Activated CD8-positive, alpha-beta memory T cell treated with anti-CD3 and anti-CD28 coated beads for 4 hours (primary cell): ENCODE measurements around the gene MAT2A.
"Not testable (repeated sequence)": the region's sequence is repeated elsewhere in the genome, so short reads cannot be mapped to it uniquely, and the experiment has no call there.

Experiments
- DNase-seq, 2 donors: peaks; one replicate each; pipeline ENCODE4 v3.0.0-alpha.2; 2020; ENCODE audit warnings: low read depth in 2 of 2

MAT2A gene

DNA sequence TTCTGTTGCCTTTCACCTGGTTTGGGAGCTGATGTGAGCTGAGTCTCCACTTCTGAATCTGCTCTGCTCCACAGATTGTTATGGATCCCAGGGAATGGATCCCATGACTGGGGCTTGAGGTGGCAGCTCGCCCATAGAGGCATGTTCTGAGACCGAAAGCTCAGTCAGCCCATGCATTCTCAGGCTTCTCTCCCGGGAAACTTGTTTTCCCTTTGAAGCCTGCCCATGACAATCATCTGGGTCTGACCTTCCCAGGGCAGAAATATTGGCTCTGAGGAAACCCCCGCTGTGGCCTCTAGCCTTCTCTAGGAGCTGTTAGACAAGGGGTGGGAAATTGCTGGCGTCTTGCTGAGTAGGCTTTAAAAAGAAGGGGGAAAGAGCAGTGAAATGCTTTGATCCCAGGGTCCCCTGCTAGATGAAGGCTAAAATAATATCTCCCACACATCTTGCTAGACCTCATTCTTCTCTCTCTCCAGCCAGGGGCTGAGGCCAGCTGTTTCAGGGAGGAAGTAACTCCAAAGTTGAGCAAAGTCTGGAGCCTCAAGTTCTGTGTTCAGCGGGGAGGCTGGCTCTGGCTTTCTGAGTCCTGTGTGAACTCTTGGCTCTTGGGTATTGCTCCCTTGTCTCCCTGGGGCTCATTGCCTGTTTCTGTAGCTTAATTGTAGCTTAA is 40.4 kb downstream of the MAT2A start:
- no peak for DNase-seq

DNA sequence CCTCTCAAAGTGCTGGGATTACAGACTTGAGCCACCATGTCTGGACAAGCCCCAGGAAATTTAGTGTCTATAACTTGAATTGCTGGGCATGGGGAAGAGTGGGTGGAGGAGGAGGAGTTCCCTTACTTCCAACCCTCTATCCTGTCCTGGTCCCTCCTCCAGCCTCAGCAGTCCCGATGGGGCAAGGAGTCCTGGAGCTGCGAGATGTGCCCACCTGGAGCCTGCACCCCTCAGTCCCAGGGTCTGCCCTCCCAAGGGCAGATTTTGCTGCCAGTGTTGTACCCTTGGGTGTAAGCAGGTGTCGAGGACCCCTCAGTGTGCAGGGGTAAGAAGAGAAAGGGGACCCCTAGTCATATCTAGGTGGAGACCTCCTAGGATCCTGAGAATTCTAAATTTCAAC is 41.2 kb downstream of the MAT2A start:
- no peak for DNase-seq

DNA sequence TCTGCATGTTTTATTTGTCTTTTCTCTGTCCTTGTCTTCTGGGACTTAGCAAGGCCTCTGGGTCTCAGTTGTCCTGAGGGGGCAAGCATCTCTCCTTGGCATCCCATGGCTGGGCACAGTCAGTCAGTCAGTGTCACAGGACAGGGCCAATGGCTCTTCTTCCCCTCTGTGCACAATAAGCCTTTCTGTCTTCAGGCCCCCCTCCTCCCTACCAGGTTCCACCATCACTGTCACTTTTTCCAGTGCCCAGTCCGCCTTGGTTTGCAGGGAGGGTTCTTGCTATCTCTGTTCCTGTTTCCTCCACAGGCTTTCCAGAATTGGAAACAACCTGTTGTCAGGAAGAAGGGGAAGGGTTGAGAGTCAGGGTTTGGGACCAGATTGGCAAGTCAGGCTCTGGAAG is 43.5 kb downstream of the MAT2A start:
- DNase-seq, result no peak

DNA sequence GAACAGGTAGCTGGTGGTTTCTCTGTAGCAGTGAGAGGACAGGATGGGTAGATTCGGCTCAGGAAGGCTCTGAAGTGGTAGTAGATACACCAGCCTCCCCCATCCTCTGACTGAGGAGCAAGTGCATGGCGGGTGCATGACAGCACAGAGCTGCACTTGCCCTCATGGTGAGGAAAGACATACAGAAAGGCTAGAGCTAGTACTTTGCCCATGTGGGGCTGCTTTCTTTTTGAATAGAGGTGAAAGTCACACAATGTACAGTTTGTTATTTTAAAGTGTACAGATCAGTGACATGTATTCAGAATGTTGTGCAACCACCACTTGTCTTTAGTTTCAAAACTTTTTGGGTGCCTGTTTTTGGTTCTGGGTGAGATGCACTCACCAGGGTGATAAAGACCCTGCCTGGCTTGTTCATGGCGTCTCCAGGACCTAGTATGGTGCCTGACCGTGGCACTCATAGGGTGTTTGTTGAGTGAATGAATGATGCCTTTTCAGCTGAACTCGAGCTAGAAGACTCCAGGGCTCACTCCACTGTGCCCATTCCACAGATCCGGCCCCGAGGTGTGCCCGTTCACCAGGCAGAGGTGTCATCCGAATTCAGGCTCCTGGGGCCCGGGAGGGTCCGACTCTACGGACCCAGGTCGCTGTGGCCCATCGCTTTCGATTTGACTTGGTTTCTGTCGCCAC is 44.8 kb downstream of the MAT2A start:
- no peak for DNase-seq

DNA sequence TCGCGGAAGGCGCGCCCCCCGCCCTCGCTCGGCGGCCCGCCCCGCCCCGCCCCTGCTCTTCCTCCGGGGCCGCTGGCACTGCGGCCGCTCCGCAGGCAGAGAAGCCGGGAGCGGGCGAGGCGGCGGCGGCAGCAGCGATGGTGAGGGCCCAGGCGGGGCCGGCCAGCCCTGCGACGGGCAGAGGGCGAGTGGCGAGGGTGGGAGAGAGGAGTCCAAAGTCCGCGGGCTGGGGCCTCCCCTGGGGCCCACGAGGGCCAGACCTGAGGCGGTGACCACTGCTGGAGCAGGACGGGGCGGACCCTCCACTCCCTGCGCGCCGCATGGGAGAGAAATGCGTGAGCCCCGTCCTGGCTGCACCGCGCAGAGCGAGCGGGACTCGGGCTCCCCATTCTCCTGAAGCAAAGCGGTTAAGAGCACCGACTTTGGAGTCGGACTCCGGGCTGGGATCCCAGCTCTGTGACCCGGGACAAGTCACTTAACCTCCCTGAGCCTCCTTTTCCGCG is 45.4 kb downstream of the MAT2A start, which contains the start of gene VAMP5:
TSS of gene VAMP5 (plus strand) at position 78 of the 503 bp plus-strand sequence. CDS start at position 138, 60 bp downstream.
- no peak for DNase-seq

DNA sequence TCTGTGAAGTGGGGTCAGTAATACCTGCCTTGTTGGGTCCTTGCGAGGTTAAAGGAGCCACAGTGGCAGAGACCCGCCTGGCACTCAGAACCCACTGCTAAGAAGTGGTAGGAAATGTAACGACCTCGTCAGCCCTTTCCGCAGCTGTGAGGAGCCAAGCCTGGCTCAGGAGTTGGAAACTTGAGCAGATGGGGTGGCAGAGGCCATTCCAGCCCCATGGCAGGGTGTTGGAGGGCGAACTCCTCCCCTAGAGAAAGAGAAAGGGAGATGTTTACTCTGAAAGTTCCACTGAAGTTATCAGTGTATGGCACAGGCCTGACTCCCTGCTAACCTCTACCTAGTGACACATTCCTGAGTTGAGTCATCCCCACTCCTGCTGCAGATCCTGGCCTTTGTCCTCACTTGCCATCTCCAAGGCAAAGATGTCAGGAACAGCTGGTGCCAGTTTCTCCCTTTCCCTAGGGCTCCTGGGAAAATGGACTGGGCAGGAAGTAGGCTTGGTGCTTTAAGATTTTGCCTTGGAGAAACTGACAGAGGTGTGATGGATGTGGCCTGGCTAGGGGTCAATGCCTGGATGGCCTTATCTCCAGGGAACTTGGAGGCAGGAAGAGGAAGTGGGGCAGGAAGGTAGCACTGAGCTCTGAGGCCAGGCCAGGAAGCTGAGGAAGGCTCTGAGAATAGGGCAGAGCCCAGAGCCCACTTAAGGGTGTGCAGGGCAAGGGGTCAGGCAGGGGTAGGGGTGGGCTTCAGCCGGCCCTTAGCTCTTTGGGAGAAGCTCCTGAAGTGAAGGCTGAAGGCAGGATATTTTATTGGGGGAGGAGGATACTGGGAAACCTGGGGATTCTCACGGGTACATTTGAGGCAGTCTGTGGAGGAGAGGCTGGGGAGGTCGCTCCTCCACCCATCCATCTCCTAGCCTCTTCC is 46.2 kb downstream of the MAT2A start:
- DNase-seq, result no peak

DNA sequence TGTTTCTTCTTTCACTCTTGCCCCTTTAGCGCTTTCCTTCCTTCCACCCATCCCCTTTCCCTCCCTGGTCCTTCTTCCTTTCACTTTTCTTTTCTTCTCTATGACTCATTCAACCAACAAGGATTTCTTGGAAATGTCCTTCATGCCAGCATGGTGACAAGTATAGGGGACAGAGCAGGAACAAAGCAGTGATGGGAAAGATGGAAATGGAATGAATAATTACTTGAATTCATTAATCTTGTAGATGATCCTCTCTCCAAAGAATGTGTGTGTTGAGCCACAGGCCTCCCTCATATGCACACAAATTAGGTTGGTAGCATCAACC is 46.8 kb downstream of the MAT2A start:
- DNase-seq, result no peak

DNA sequence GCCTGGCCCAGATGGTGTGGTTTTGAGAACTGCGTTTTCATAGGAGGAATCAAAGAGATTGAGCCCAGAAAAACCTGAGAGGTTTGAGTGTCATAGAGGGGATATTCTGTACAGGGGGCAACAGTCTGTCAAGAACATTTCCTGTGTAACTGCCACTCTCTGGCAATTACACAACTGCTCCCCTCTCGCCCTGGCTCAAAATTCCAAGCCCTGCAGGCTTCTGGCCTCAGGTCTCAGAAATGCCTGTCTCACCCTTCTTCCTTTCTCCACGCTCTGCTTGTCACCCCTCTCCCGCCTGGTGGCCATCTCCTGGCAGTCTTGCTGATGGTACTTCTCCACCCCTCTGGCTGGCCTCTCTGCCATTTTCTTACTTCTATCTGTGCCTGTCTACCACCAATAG is 49.3 kb downstream of the MAT2A start:
- no peak for DNase-seq

DNA sequence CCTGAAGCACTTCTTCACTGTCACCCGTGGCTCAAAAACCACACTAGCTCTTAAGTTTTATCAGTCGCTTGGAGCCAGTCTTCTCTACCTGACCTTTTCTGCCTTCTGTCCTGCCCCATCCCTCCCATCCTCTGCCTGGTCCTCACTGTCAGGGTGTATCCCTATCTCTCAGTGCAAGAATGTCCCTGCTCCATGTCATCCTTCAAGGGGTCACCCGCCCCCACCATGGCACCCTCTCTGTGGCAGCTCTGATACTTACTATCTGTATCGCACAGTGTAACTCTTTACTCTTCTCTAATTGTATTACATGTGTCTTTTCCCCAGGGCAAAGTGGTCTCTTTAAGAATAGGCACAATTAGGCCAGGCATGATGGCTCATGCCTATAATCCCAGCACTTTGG is 49.7 kb downstream of the MAT2A start:
- DNase-seq, result no peak

DNA sequence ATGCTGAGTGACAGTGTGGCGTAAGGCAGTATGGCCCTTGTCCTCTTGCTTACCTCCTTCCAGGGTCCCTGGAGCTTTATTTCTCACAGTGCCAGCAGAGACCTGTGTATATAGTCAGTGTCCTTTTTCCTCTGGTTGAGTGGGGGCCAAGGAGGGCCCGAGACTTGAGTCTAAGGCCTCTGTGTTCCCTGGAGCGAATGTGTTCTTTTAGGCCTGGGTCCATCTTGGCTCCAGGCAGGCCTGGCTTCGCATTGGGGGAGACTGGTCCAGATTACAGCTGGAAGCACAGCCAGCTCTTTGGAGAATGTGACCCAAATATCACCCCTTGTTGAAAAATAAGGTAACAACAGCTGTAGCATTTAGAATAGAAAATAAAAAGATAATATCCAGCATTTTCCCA is 50.2 kb downstream of the MAT2A start:
- no peak for DNase-seq

DNA sequence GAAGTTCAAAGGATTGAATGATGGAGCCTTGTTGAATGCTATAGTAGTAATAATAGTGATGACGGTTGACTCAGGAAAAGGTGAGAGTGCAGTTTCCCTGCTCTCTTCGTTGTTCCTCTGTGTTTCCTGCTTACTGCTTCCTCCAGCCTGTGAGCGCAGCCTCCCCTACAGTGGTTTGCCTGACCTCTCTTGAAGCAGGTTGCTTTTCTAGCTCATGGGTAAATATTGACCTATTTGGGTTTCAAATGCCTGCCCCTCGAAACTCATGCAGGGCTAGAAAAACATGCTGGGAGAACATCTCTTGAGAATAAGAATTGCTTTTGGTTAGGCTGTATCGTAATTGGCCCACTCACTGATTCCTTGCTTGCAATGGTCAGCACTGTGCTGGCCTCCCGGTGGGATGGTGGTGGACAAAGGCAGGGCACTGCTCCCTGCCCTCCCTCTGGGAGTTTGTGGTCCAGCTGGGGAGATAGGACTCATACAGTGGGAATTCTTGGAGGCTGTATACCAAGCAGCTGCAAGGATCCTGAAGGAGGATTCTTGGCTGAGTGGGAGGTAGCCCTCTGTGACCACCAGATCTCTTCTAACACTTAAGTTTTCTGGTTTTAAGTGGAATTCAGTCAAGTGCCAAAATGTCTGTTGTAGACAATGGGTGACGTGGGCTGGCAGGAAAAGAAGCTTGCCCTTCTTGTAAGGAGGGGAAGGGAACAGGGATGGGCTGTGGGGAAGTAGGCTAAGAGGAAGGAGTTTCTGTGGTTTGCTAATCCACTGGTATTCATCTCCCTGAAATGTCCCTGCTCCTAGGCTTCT is 51.2 kb downstream of the MAT2A start:
- no peak for DNase-seq

DNA sequence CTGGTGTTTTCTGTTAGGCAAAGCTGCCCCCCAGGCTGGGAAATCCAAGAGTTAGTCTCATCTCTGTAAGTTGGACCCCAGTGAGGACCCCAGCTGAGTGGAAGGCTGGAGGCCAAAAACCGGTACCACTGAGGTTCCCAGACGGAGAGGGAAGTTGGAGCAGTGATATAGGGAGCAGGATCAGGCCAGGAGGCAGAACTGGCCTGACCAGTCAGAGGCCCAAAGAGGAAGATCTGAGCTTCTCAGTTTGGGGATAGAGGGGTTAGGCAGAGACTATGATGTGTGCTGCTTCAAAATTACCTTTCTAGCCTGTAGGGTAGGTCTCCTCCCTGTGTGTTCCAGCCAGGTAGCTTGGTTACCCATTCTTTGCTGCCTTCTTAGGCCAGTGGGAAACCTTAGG is 52.0 kb downstream of the MAT2A start:
- no peak for DNase-seq

DNA sequence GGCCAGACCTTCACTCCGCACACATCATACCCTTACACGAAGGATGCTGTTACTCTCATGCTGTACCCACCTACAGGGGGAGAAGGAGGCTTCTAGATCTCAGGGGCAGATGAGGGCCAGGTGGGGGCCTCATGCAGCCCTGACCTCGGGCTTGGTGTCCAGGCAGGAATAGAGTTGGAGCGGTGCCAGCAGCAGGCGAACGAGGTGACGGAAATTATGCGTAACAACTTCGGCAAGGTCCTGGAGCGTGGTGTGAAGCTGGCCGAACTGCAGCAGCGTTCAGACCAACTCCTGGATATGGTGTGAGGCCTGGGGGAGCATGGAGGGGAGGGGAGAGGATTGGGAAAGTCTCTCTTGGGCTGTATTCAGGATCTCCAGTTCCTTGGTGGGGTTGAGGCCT is 52.6 kb downstream of the MAT2A start:
- DNase-seq, result no peak

DNA sequence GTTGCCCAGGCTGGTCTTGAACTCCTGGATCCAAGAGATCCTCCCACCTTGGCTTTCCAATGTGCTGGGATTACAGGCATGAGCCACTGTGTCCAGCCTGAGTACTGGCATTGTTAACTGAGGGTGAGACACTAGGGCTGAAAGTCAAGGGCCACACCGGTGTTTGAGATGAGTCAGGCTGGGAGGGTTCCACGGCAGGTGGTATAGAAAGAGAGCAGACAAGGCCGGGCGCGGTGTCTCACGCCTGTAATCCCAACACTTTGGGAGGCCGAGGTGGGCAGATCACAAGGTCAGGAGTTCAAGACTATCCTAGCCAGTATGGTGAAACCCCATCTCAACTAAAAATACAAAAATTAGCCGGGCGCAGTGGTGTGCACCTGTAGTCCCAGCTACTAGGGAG is 53.3 kb downstream of the MAT2A start:
- not testable (repeated sequence) for DNase-seq

DNA sequence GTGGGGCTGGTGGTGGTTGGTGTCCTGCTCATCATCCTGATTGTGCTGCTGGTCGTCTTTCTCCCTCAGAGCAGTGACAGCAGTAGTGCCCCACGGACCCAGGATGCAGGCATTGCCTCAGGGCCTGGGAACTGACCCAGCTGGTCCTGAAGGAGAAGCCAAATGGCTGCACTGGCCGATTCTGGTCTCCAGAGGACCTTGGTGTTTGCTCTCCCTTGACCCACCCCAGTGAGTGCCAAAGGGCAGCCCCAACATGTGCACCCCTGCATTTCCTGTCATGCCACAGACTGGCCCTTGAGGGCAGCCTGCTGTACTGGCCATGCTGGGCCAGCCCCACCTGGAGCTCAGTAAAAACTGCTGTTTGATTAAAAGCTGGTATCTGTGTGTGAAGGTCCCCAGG is 54.1 kb downstream of the MAT2A start:
- DNase-seq, result no peak
